Sigmoid colon (tissue), 7 donors: ENCODE measurements around the gene HNRNPA1L2. TPM values are rescaled to one million over a fixed set of nuclear protein-coding genes. Genes with fewer than 3 reads are reported as not detected.

ENCODE experiments used
- DNase-seq: peaks from one replicate; pipeline ENCODE4 v3.0.0-alpha.2; 2019
- H3K27ac ChIP-seq, 4 donors: fragments of 200-600 bp; sonication (generic); one replicate each; pipeline ENCODE4 v1.5.1; 2016 to 2019; ENCODE audit warnings: mild to moderate bottlenecking in 1 of 4
- H3K27me3 ChIP-seq, 3 donors: fragments of 200-600 bp; sonication (generic); one replicate each; pipeline ENCODE4 v1.5.1; 2019; ENCODE audit warnings: mild to moderate bottlenecking in 1 of 3
- H3K36me3 ChIP-seq, 4 donors: fragments of 200-600 bp; sonication (generic); one replicate each; pipeline ENCODE4 v1.5.1; 2016 to 2019
- H3K4me1 ChIP-seq, 4 donors: fragments of 200-600 bp; sonication (generic); one replicate each; pipeline ENCODE4 v1.5.1; 2017 to 2019
- H3K4me3 ChIP-seq, 4 donors: fragments of 200-600 bp; sonication (generic); one replicate each; pipeline ENCODE4 v1.5.1; 2017 to 2019; ENCODE audit warnings: mild to moderate bottlenecking in 2 of 4, moderate library complexity in 1 of 4
- H3K9me3 ChIP-seq, 4 donors: fragments of 200-600 bp in 3 of 4; sonication (generic) in 3 of 4; one replicate each; pipeline versions ENCODE4 v1.5.1 to v1.6.1; 2013 to 2019
- EP300 ChIP-seq, 4 donors: sonication (generic); formaldehyde crosslinking; IDR thresholded peaks; one replicate each; pipeline ENCODE4 v1.6.1; 2017; ENCODE audit warnings: antibody characterized with exemption in 4 of 4
- POLR2A ChIP-seq, 2 donors: fragments of 450-650 bp; IDR thresholded peaks; one replicate each; pipeline ENCODE4 v1.6.1; 2016; ENCODE audit warnings: antibody characterized with exemption in 2 of 2, mild to moderate bottlenecking in 2 of 2, moderate library complexity in 2 of 2
- POLR2AphosphoS5 ChIP-seq, 4 donors: sonication (generic); formaldehyde crosslinking; IDR thresholded peaks; one replicate each; pipeline ENCODE4 v1.6.1; 2017; ENCODE audit warnings: antibody characterized with exemption in 4 of 4
- WGBS, 2 donors: extraction: QIAGEN DNeasy Blood & Tissue Kit; methylation state at CpG; one replicate each; pipeline ENCODE4 v1.1.7; 2013; 5-methylcytosine and 5-hydroxymethylcytosine counted together
- intact Hi-C: fragments of 100-400 bp; cut with DNase I; formaldehyde crosslinking; loops from one replicate; pipeline ENCODE4 v1.15.1; 2023
- polyA plus RNA-seq, 3 donors: library from polyadenylated mRNA; stranded (reverse); fragments of 200-250 nt; gene quantifications; one replicate each; pipeline ENCODE4 v1.2.3, GENCODE V29; 2013
- total RNA-seq, 4 donors: library from RNA; depleted of rRNA; stranded (reverse); fragments of >200 nt; gene quantifications; one replicate each; pipeline ENCODE4 v1.1.0, GENCODE V29; 2016
- TF ChIP-seq, protein P1 (sequence below), 4 experiments: fragments of 450-650 bp in 3 of 4; fragments of 200-600 bp in 1 of 4; IDR thresholded peaks; one replicate each; pipeline ENCODE4 v1.5.1; 2016 to 2019; ENCODE audit warnings: antibody characterized with exemption in 4 of 4, mild to moderate bottlenecking in 3 of 4, moderate library complexity in 2 of 4
- donor health status: healthy with polysubstance abuse.
- donor health status: Bipolar disorder and iron deficiency.
- donor health status: healthy.

The HNRNPA1L2 gene
- total and polyA plus RNA-seq, 7 donors, result 0.95 to 6.2 (median 3.6) TPM

DNA sequence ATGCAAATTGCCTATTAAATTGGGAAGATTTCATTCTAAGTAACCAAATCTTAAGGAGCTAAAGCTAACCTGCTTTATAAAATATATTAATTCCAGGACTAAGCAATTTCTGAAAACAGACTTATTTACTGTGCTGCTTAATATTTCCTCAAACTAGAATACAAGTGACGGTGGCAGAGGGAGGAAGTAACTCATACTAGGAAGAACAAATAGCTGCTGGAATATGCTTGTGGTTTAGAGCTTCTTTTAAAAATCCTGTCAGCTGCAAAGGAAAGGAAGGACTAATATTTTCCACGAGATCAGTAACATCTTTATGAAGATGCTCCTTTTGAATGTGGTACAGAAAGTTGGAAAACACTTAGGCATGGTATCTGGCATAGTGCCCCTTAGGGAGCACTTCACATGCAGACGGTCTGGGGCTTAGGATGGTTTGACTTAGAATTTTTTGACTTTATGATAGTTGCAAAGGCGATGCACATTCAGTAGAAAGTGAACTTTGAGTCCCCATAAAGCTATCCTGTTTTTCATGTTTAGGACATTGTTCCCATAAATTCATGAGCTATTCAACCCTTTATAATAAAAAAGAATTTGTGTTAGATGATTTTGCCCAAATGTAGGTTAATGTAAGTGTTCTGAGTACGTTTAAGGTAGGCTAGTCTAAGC, 3.4 kb upstream of the HNRNPA1L2 start:
- 35 to 75% methylated on average over 5 of the region's 5 CpGs for WGBS, 2 donors
- Histone ChIP-seq H3K27me3 (no peaks in the 10 kb centered on the region), H3K9me3 (no peaks in the 10 kb centered on the region), H3K4me3 (no peak overlapping the region), H3K36me3 (peaks cover 0 to 53% (median 0%) of the 10 kb centered on the region in 4 donors), H3K27ac (no peak overlapping the region), H3K4me1 (no peaks in the 10 kb centered on the region)
- intact Hi-C loops, result no loop called here
- TF ChIP-seq POLR2AphosphoS5 (IDR thresholded peaks at IDR 0.05) (no peak), POLR2A (IDR thresholded peaks at IDR 0.05) (no peak), EP300 (IDR thresholded peaks at IDR 0.05) (no peak)
- TF ChIP-seq, protein P1, sequence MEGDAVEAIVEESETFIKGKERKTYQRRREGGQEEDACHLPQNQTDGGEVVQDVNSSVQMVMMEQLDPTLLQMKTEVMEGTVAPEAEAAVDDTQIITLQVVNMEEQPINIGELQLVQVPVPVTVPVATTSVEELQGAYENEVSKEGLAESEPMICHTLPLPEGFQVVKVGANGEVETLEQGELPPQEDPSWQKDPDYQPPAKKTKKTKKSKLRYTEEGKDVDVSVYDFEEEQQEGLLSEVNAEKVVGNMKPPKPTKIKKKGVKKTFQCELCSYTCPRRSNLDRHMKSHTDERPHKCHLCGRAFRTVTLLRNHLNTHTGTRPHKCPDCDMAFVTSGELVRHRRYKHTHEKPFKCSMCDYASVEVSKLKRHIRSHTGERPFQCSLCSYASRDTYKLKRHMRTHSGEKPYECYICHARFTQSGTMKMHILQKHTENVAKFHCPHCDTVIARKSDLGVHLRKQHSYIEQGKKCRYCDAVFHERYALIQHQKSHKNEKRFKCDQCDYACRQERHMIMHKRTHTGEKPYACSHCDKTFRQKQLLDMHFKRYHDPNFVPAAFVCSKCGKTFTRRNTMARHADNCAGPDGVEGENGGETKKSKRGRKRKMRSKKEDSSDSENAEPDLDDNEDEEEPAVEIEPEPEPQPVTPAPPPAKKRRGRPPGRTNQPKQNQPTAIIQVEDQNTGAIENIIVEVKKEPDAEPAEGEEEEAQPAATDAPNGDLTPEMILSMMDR (IDR thresholded peaks at IDR 0.05), result no peak
- DNase-seq, result no peak

DNA sequence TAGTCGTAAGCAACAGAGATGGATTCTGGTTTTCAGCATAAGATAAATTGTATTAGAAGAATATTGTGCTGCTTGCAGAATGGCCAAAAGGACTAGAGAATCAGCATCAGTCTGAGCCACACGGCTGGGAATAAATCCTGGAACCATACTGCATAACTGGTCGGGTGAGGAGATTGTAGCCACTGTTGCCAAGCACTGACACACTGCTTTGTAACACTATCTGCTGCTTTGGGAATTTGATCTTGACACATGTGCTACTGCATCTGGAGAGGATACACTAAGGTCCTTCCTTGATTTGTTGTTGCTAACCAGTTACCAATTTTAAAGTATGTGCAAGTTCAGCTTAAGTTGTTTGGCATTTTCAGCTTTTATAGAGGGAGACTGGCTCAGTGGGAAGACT, 1.9 kb downstream of the HNRNPA1L2 start:
- WGBS, 2 donors, result 65 to 68% methylated on average over 3 of the region's 3 CpGs
- Histone ChIP-seq H3K27ac (no peak overlapping the region), H3K27me3 (no peaks in the 10 kb centered on the region), H3K36me3 (peaks cover 0 to 32% (median 0%) of the 10 kb centered on the region in 4 donors), H3K9me3 (no peaks in the 10 kb centered on the region), H3K4me3 (no peak overlapping the region), H3K4me1 (no peaks in the 10 kb centered on the region)
- no peak for DNase-seq
- TF ChIP-seq EP300 (IDR thresholded peaks at IDR 0.05) (no peak), POLR2A (IDR thresholded peaks at IDR 0.05) (no peak), POLR2AphosphoS5 (IDR thresholded peaks at IDR 0.05) (no peak)
- TF ChIP-seq, protein P1 (IDR thresholded peaks at IDR 0.05), result no peak
- intact Hi-C loops, result no loop called here

DNA sequence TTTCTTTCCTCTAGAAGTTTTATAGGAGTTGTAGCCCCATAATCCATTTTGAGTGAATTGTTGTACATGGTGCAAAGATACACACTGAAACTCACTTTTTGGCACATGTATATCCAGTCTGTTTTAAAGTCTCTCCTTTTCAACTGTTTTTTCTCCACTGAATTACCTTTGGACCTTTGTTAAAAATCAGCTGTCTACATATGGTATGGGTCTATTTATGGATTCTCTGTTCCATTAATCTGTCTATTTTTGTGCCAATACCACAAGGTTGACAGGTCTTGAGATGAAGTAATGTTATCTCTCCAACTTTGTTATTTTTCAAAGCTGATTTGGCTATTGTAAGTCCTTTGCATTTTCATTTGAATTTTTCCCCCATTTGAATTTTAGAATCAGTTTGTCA, 4.7 kb downstream of the HNRNPA1L2 start:
- no peak overlapping the region for H3K4me3 ChIP-seq
- peaks cover 0 to 13% (median 10%) of the 10 kb centered on the region in 4 donors for H3K4me1 ChIP-seq
- peaks cover 0 to 25% (median 1%) of the 10 kb centered on the region in 4 donors for H3K36me3 ChIP-seq
- DNase-seq, result no peak
- H3K27me3 ChIP-seq, result no peaks in the 10 kb centered on the region
- no peak overlapping the region for H3K27ac ChIP-seq
- intact Hi-C loops, result no loop called here
- TF ChIP-seq EP300 (IDR thresholded peaks at IDR 0.05) (no peak), POLR2A (IDR thresholded peaks at IDR 0.05) (no peak), POLR2AphosphoS5 (IDR thresholded peaks at IDR 0.05) (no peak)
- TF ChIP-seq, protein P1 (IDR thresholded peaks at IDR 0.05), result no peak
- H3K9me3 ChIP-seq, result no peaks in the 10 kb centered on the region

DNA sequence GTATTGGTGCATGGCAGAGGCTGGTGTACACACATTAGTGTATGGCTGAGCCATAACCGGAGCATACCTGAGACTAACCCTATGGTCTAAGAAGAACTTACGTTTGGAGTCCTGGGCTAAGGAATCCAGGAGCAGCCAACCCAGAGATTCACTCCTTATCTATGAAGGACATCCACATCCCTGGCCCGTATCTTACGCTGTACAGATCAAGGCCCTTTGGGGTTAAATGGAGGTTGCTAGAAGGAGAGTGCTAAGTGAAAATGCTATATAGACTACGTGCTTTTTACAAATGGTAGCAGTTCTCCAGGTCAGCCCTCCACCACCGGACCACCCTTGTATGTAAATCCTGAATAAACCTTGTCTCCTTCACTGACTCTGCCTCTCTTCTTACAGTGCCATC, 8.5 kb downstream of the HNRNPA1L2 start:
- Histone ChIP-seq H3K27ac (peak overlapping the region in 1 of 4 donors; percentile 94), H3K9me3 (no peaks in the 10 kb centered on the region), H3K4me1 (peaks cover 0 to 36% (median 30%) of the 10 kb centered on the region in 4 donors), H3K36me3 (peaks cover 0 to 17% (median 1%) of the 10 kb centered on the region in 4 donors), H3K4me3 (peak overlapping the region in 2 of 4 donors; percentile 70 to 73), H3K27me3 (no peaks in the 10 kb centered on the region)
- no peak for DNase-seq
- intact Hi-C loops, result loop anchor here (5.0 to 10.0 kb wide), 3 partner anchors 33 to 1066 kb away; partner anchors contain the start of genes VPS36 and WDFY2
- 80 to 85% methylated on average over 6 of the region's 6 CpGs for WGBS, 2 donors
- TF ChIP-seq, protein P1 (IDR thresholded peaks at IDR 0.05), result no peak
- TF ChIP-seq POLR2AphosphoS5 (IDR thresholded peaks at IDR 0.05), result no peak
- TF ChIP-seq POLR2A (IDR thresholded peaks at IDR 0.05), result no peak
- TF ChIP-seq EP300 (IDR thresholded peaks at IDR 0.05), result no peak
